Ascending aorta (tissue), 2 donors: Measurements from ENCODE around the gene ICA1L. TPM values are rescaled to one million over a fixed set of nuclear protein-coding genes. Genes with fewer than 3 reads are reported as not detected.
A peak's percentile ranks its signal among the peaks of the same experiment; 100 is the strongest.
"Not testable (repeated sequence)": the region's sequence is repeated elsewhere in the genome, so short reads cannot be mapped to it uniquely, and the experiment has no call there.

Source experiments
- DNase-seq, 2 donors: peaks; one replicate each; pipeline ENCODE4 v3.0.0-alpha.2; 2019; ENCODE audit warnings: low spot score in 2 of 2
- H3K27ac ChIP-seq, 2 donors: fragments of 200-600 bp; sonication (generic); one replicate each; pipeline ENCODE4 v1.5.1; 2016 to 2017; ENCODE audit warnings: mild to moderate bottlenecking in 1 of 2
- H3K27me3 ChIP-seq: fragments of 200-600 bp; sonication (generic); one replicate; pipeline ENCODE4 v1.5.1; 2017
- H3K36me3 ChIP-seq, 2 donors: fragments of 200-600 bp; sonication (generic); one replicate each; pipeline ENCODE4 v1.5.1; 2016
- H3K4me1 ChIP-seq, 2 donors: fragments of 200-600 bp; sonication (generic); one replicate each; pipeline ENCODE4 v1.5.1; 2016 to 2017; ENCODE audit warnings: mild to moderate bottlenecking in 1 of 2
- H3K4me3 ChIP-seq, 2 donors: fragments of 200-600 bp; sonication (generic); one replicate each; pipeline ENCODE4 v1.5.1; 2016 to 2017; ENCODE audit warnings: mild to moderate bottlenecking in 1 of 2
- H3K9me3 ChIP-seq, 2 donors: fragments of 200-600 bp; sonication (generic); one replicate each; pipeline ENCODE4 v1.5.1; 2016
- CTCF ChIP-seq, 3 experiments: fragments of 200-600 bp in 2 of 3; fragments of 450-650 bp in 1 of 3; sonication (generic) in 2 of 3; IDR thresholded peaks; one replicate each; pipeline ENCODE4 v1.5.1; 2016 to 2019; ENCODE audit warnings: antibody characterized with exemption in 3 of 3, mild to moderate bottlenecking in 1 of 3, moderate library complexity in 1 of 3
- intact Hi-C: fragments of 100-400 bp; cut with DNase I; formaldehyde crosslinking; loops from one replicate; pipeline ENCODE4 v1.15.1; 2023
- total RNA-seq: library from RNA; depleted of rRNA; stranded (reverse); fragments of >200 nt; gene quantifications from one replicate; pipeline ENCODE4 v1.1.0, GENCODE V29; 2016

The ICA1L gene
- total RNA-seq, 1 donor from 2014 or later = 0.43 TPM

- TF ChIP-seq CTCF (IDR thresholded peaks at IDR 0.05) = no peak
- Histone ChIP-seq H3K27me3 (no peaks in the 10 kb centered on the region), H3K27ac (peak overlapping the region in 1 of 2 donors; percentile 70), H3K4me3 (no peak overlapping the region), H3K36me3 (no peaks in the 10 kb centered on the region), H3K4me1 (peaks cover 6 to 17% of the 10 kb centered on the region in 2 donors), H3K9me3 (no peaks in the 10 kb centered on the region)
- no peak for DNase-seq
- intact Hi-C loops = loop anchor here (5.0 kb wide), 2 partner anchors 64 to 176 kb away; partner anchors contain the start of genes FAM117B and ICA1L
Observed at GRCh38 chr2:202808754-202809153, 62.8 kb downstream of the ICA1L start.

- H3K4me3 ChIP-seq = not testable (repeated sequence)
Observed at GRCh38 chr2:202807431-202808138, 64.0 kb downstream of the ICA1L start.

GRCh38 chr2:202805911-202806310, 65.7 kb downstream of the ICA1L start:
- DNase-seq = peak in 1 of 2 donors; percentile 77

More at GRCh38 chr2:202807431-202808138, 64.0 kb downstream of the ICA1L start:
- peak overlapping the region; percentile 67 to 70 for H3K27ac ChIP-seq
- not testable (repeated sequence) for H3K36me3 ChIP-seq, H3K9me3 ChIP-seq, H3K27me3 ChIP-seq
- intact Hi-C loops = loop anchor here (5.0 kb wide), 2 partner anchors 65 to 175 kb away; partner anchors contain the start of genes FAM117B and ICA1L
- peak; percentile 64 to 94 for DNase-seq
- H3K4me1 ChIP-seq = peaks cover 6 to 17% of the 10 kb centered on the region in 2 donors

GRCh38 chr2:202797944-202798343, 73.6 kb downstream of the ICA1L start:
- H3K4me3 ChIP-seq = no peak overlapping the region
- no peak for TF ChIP-seq CTCF (IDR thresholded peaks at IDR 0.05)
- intact Hi-C loops = no loop called here

More at GRCh38 chr2:202805911-202806310, 65.7 kb downstream of the ICA1L start:
- H3K27me3 ChIP-seq, H3K9me3 ChIP-seq, H3K4me3 ChIP-seq, H3K36me3 ChIP-seq: not testable (repeated sequence)
- Histone ChIP-seq H3K27ac (peak overlapping the region; percentile 54 to 70), H3K4me1 (peaks cover 6 to 32% of the 10 kb centered on the region in 2 donors)
- intact Hi-C loops = loop anchor here (5.0 kb wide), 2 partner anchors 66 to 174 kb away; partner anchors contain the start of genes FAM117B and ICA1L

GRCh38 chr2:202790676-202791075, 80.9 kb downstream of the ICA1L start:
- DNase-seq = no peak
- Histone ChIP-seq H3K9me3 (no peaks in the 10 kb centered on the region), H3K27me3 (no peaks in the 10 kb centered on the region), H3K4me1 (no peaks in the 10 kb centered on the region), H3K27ac (no peak overlapping the region), H3K4me3 (no peak overlapping the region), H3K36me3 (peaks cover 0 to 3% of the 10 kb centered on the region in 2 donors)
- intact Hi-C loops = no loop called here
- TF ChIP-seq CTCF (IDR thresholded peaks at IDR 0.05) = no peak

More at GRCh38 chr2:202797944-202798343, 73.6 kb downstream of the ICA1L start:
- no peak overlapping the region for H3K27ac ChIP-seq
- H3K9me3 ChIP-seq = no peaks in the 10 kb centered on the region
- peaks cover 0 to 15% of the 10 kb centered on the region in 2 donors for H3K4me1 ChIP-seq
- H3K27me3 ChIP-seq = no peaks in the 10 kb centered on the region
- no peak for DNase-seq
- H3K36me3 ChIP-seq = no peaks in the 10 kb centered on the region

- no peak overlapping the region for H3K27ac ChIP-seq
- H3K4me3 ChIP-seq = no peak overlapping the region
- H3K36me3 ChIP-seq = peaks cover 0 to 3% of the 10 kb centered on the region in 2 donors
- no peak for TF ChIP-seq CTCF (IDR thresholded peaks at IDR 0.05)
- H3K4me1 ChIP-seq = no peaks in the 10 kb centered on the region
- intact Hi-C loops = no loop called here
- no peak for DNase-seq
- H3K9me3 ChIP-seq = no peaks in the 10 kb centered on the region
- H3K27me3 ChIP-seq = no peaks in the 10 kb centered on the region
Observed at GRCh38 chr2:202786842-202787241, 84.7 kb downstream of the ICA1L start.
